K562 (cell line): ENCODE measurements around the gene XPOT. TPM values are rescaled to one million over a fixed set of nuclear protein-coding genes. Genes with fewer than 3 reads are reported as not detected.

Experiments
- ATF1 ChIP-seq, 2 experiments: fragments of 450-650 bp in 1 of 2; IDR thresholded peaks; 2 replicates each; pipeline ENCODE4 v1.6.1; 2016; ENCODE audit warnings: missing compliant biosample characterization in 1 of 2, missing genetic modification characterization in 1 of 2
- BRD9 ChIP-seq: fragments of 450-650 bp; IDR thresholded peaks from 2 replicates; pipeline ENCODE4 v1.6.1; 2018; ENCODE audit warnings: low read depth; ENCODE audit not compliant: partially characterized antibody
- C11orf30 ChIP-seq: fragments of 450-650 bp; IDR thresholded peaks from 2 replicates; pipeline ENCODE4 v1.6.1; 2016; ENCODE audit warnings: low read depth, mild to moderate bottlenecking
- EGR1 ChIP-seq: fragments of 450-650 bp; conservative IDR thresholded peaks from 2 replicates; pipeline ENCODE4 v1.6.1; 2017; ENCODE audit warnings: mild to moderate bottlenecking
- EP400 ChIP-seq: fragments of 450-650 bp; IDR thresholded peaks from 2 replicates; pipeline ENCODE4 v1.6.1; 2017; ENCODE audit warnings: antibody characterized with exemption, mild to moderate bottlenecking, moderate library complexity
- HDAC1 ChIP-seq, 2 experiments: fragments of 450-650 bp; IDR thresholded peaks; 2 replicates each; pipeline ENCODE4 v1.6.1; 2016 to 2017; ENCODE audit warnings: inconsistent platforms in 1 of 2, mild to moderate bottlenecking in 1 of 2, moderate library complexity in 1 of 2
- MAFF ChIP-seq: IDR thresholded peaks from 2 replicates; pipeline ENCODE4 v1.6.1; 2012; ENCODE audit warnings: low read length, improper control_type of control experiment
- MEIS2 ChIP-seq: fragments of 450-650 bp; IDR thresholded peaks from 2 replicates; pipeline ENCODE4 v1.6.1; 2014; ENCODE audit warnings: mild to moderate bottlenecking; ENCODE audit not compliant: partially characterized antibody
- MYC ChIP-seq, 2 experiments: fragments of 250-450 bp in 1 of 2; sonication (Bioruptor Pico) in 1 of 2; IDR thresholded peaks; 2 replicates each; pipeline versions ENCODE4 v1.5.1 to v1.6.1; 2012 to 2021; ENCODE audit warnings: low read depth in 2 of 2, borderline replicate concordance in 1 of 2, improper control_type of control experiment in 1 of 2, low read length in 1 of 2, mild to moderate bottlenecking in 1 of 2, moderate library complexity in 1 of 2
- NBN ChIP-seq: fragments of 450-650 bp; IDR thresholded peaks from 2 replicates; pipeline ENCODE4 v1.6.1; 2016; ENCODE audit warnings: low read depth, mild to moderate bottlenecking
- NFE2 ChIP-seq: IDR thresholded peaks from 2 replicates; pipeline ENCODE4 v1.6.1; 2014; ENCODE audit warnings: antibody characterized with exemption, low read depth
- POLR2A ChIP-seq: fragments of 450-650 bp; conservative IDR thresholded peaks from 2 replicates; pipeline ENCODE4 v1.6.1; 2016
- RCOR1 ChIP-seq, 2 experiments: IDR thresholded peaks; 2 replicates each; pipeline ENCODE4 v1.6.1; 2012; ENCODE audit warnings: low read depth in 2 of 2, low read length in 2 of 2, borderline replicate concordance in 1 of 2, improper control_type of control experiment in 1 of 2
- SPI1 ChIP-seq: IDR thresholded peaks from 2 replicates; pipeline ENCODE4 v1.6.1; 2011; ENCODE audit warnings: low read depth, low read length, control low read depth, borderline replicate concordance
- TBL1XR1 ChIP-seq, 2 experiments: IDR thresholded peaks; 2 replicates each; pipeline ENCODE4 v1.6.1; 2012; ENCODE audit warnings: improper control_type of control experiment in 2 of 2, low read length in 2 of 2, mild to moderate bottlenecking in 1 of 2
- ZC3H11A ChIP-seq: IDR thresholded peaks from 2 replicates; pipeline ENCODE4 v1.6.1; 2012; ENCODE audit warnings: low read depth, low read length, improper control_type of control experiment
- polyA plus RNA-seq, 8 experiments: library from polyadenylated mRNA; depleted of rRNA in 4 of 8; stranded (reverse) in 5 of 8; unstranded in 3 of 8; fragments of >200 nt; fragmentation: Nextera tagmentation in 2 of 8; fragmentation: Illumina TruSeq in 1 of 8; extraction: Ambion mirVana in 2 of 8; extraction: Trizol in 1 of 8; gene quantifications; 2 replicates each; pipeline versions ENCODE4 v1.2.1 to v1.2.3, GENCODE V29; 2011 to 2014; ENCODE audit warnings: inconsistent platforms in 1 of 8, missing spikeins in 1 of 8
- total RNA-seq, 7 experiments: library from RNA; depleted of rRNA in 6 of 7; stranded (reverse); fragments of >200 nt in 6 of 7; fragmentation: Illumina TruSeq in 2 of 7; extraction: Trizol in 2 of 7; gene quantifications; 2 replicates each; pipeline versions ENCODE4 v1.2.1 to v1.2.3, GENCODE V29; 2011 to 2021; ENCODE audit warnings: low replicate concordance in 1 of 7
- TF ChIP-seq, protein P1 (sequence below): sonication (generic); formaldehyde crosslinking; IDR thresholded peaks from 2 replicates; pipeline ENCODE4 v1.8.1; 2023; ENCODE audit warnings: mild to moderate bottlenecking, missing genetic modification reagents
- TF ChIP-seq, protein P2 (sequence below): fragments of 250-450 bp; sonication (Bioruptor Pico); IDR thresholded peaks from 2 replicates; pipeline ENCODE4 v1.4.0; 2020
- TF ChIP-seq, protein P3 (sequence below), 2 experiments: fragments of 450-650 bp; conservative IDR thresholded peaks; 2 replicates each; pipeline ENCODE4 v1.6.1; 2017; ENCODE audit warnings: mild to moderate bottlenecking in 2 of 2, moderate library complexity in 2 of 2

The XPOT gene
- total and polyA plus RNA-seq, 9 of the 15 experiments (the other 6 are each of a cell fraction or from before 2014, with no cell fraction given): 26.2 to 192 (median 102) TPM

- TF ChIP-seq NFE2 (peak; percentile 95), TBL1XR1 (IDR thresholded peaks at IDR 0.05; ENCODE audit: low read length in 2 of 2) (peak in 1 of 2 experiments; percentile 50; a peak in 1 of 4 replicates), NBN (no peak), ATF1 (CRISPR knock-in tag; IDR thresholded peaks at IDR 0.05) (no peak), ATF1 (tag; IDR thresholded peaks at IDR 0.05) (peak; percentile 31; the same call in 1 of the 2 replicates), MYC (IDR thresholded peaks at IDR 0.05; ENCODE audit: low read depth, low read length) (peak; percentile 69; the same call in 1 of the 2 replicates), MYC (CRISPR knock-in tag; IDR thresholded peaks at IDR 0.05; ENCODE audit: borderline replicate concordance, low read depth) (no peak), BRD9 (peak; percentile 71), SPI1 (peak; percentile 57; the same call in 1 of the 2 replicates), HDAC1 (IDR thresholded peaks at IDR 0.05) (peak in 1 of 2 experiments; percentile 45; a peak in 2 of 4 replicates), ZC3H11A (no peak), MEIS2 (peak; percentile 98), MAFF (peak; percentile 92), RCOR1 (IDR thresholded peaks at IDR 0.05; ENCODE audit: borderline replicate concordance in 1 of 2, low read depth in 2 of 2, low read length in 2 of 2) (peak in 1 of 2 experiments; percentile 75; a peak in 2 of 4 replicates), EGR1 (peak; percentile 36), EP400 (peak; percentile 72), POLR2A (0 out of 2 replicates have a peak, but pooled peaks have one; percentile 47), C11orf30 (peak; percentile 96)
- TF ChIP-seq, protein P1, sequence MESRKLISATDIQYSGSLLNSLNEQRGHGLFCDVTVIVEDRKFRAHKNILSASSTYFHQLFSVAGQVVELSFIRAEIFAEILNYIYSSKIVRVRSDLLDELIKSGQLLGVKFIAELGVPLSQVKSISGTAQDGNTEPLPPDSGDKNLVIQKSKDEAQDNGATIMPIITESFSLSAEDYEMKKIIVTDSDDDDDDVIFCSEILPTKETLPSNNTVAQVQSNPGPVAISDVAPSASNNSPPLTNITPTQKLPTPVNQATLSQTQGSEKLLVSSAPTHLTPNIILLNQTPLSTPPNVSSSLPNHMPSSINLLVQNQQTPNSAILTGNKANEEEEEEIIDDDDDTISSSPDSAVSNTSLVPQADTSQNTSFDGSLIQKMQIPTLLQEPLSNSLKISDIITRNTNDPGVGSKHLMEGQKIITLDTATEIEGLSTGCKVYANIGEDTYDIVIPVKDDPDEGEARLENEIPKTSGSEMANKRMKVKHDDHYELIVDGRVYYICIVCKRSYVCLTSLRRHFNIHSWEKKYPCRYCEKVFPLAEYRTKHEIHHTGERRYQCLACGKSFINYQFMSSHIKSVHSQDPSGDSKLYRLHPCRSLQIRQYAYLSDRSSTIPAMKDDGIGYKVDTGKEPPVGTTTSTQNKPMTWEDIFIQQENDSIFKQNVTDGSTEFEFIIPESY: no peak
- TF ChIP-seq, protein P2, sequence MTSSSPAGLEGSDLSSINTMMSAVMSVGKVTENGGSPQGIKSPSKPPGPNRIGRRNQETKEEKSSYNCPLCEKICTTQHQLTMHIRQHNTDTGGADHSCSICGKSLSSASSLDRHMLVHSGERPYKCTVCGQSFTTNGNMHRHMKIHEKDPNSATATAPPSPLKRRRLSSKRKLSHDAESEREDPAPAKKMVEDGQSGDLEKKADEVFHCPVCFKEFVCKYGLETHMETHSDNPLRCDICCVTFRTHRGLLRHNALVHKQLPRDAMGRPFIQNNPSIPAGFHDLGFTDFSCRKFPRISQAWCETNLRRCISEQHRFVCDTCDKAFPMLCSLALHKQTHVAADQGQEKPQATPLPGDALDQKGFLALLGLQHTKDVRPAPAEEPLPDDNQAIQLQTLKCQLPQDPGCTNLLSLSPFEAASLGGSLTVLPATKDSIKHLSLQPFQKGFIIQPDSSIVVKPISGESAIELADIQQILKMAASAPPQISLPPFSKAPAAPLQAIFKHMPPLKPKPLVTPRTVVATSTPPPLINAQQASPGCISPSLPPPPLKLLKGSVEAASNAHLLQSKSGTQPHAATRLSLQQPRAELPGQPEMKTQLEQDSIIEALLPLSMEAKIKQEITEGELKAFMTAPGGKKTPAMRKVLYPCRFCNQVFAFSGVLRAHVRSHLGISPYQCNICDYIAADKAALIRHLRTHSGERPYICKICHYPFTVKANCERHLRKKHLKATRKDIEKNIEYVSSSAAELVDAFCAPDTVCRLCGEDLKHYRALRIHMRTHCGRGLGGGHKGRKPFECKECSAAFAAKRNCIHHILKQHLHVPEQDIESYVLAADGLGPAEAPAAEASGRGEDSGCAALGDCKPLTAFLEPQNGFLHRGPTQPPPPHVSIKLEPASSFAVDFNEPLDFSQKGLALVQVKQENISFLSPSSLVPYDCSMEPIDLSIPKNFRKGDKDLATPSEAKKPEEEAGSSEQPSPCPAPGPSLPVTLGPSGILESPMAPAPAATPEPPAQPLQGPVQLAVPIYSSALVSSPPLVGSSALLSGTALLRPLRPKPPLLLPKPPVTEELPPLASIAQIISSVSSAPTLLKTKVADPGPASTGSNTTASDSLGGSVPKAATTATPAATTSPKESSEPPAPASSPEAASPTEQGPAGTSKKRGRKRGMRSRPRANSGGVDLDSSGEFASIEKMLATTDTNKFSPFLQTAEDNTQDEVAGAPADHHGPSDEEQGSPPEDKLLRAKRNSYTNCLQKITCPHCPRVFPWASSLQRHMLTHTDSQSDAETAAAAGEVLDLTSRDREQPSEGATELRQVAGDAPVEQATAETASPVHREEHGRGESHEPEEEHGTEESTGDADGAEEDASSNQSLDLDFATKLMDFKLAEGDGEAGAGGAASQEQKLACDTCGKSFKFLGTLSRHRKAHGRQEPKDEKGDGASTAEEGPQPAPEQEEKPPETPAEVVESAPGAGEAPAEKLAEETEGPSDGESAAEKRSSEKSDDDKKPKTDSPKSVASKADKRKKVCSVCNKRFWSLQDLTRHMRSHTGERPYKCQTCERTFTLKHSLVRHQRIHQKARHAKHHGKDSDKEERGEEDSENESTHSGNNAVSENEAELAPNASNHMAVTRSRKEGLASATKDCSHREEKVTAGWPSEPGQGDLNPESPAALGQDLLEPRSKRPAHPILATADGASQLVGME (CRISPR knock-in tag): no peak
- TF ChIP-seq, protein P3, sequence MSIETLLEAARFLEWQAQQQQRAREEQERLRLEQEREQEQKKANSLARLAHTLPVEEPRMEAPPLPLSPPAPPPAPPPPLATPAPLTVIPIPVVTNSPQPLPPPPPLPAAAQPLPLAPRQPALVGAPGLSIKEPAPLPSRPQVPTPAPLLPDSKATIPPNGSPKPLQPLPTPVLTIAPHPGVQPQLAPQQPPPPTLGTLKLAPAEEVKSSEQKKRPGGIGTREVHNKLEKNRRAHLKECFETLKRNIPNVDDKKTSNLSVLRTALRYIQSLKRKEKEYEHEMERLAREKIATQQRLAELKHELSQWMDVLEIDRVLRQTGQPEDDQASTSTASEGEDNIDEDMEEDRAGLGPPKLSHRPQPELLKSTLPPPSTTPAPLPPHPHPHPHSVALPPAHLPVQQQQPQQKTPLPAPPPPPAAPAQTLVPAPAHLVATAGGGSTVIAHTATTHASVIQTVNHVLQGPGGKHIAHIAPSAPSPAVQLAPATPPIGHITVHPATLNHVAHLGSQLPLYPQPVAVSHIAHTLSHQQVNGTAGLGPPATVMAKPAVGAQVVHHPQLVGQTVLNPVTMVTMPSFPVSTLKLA (conservative IDR thresholded peaks at IDR 0.05): peak; percentile 92 to 94
Observed at GRCh38 chr12:64452559-64453329, 48.6 kb downstream of the XPOT start (continued).
